Measurements from ENCODE around the gene REV3L. TPM values are rescaled to one million over a fixed set of nuclear protein-coding genes. Genes with fewer than 3 reads are reported as not detected.
A peak's percentile ranks its signal among the peaks of the same experiment; 100 is the strongest.
"Not testable (repeated sequence)": the region's sequence is repeated elsewhere in the genome, so short reads cannot be mapped to it uniquely, and the experiment has no call there.

Gene REV3L
- total RNA-seq, 1 experiment from 2014 or later: 31.9 TPM

- no peak for DNase-seq (ENCODE audit: low read depth)
Measured at GRCh38 chr6:111499269-111499793, 16.3 kb upstream of the REV3L start.

DNA sequence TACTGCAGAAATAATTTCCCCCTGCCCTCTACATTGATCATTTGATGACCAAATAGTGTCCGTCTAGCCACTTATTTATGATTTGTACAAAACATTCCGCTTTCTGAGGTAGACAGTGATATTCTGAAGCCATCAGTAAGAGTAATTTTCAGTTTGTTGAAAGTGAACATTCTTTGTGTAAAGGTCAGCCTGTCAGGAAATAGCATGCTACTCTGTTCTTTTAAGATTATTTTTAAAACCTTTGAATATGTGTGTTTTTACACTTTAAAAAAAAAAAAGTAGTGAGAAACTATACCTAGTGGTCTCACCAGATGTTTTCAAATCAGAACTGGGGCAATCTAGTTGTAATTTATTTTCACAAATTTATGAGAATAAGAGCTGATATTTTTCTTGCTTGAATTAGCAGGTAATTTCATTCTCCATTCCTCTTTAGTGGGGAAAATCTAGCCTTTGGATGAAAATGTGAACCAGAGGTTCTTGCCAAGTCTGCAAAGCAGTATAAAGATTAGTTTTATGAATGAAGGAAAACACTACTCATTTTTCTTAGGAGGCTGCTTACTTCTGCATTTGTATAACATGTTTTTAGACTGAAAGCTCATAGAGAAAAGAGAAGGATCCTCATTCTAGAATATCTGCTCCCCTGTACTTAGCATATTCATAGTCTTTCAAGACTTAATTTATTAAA lies 12.1 kb upstream of the REV3L start:
- no peak for DNase-seq (ENCODE audit: low read depth)

DNA sequence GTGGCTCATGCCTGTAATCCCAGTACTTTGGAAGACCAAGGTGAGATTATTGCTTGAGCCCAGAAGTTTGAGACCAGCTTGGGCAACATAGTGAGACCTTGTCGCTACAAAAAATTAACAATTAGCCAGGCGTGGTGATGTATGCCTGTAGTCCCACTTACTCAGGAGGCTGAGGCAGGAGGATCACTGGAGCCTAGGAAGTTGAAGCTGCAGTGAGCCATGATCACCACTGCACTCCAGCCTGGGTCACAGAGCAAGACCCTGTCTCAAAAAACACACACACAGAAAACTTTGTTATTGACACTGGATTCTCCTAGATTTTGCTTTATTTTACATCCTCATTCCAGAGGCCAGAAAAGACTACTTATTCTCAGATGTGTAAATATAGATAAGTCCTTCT lies 9.5 kb upstream of the REV3L start:
- no peak for DNase-seq (ENCODE audit: low read depth)

DNA sequence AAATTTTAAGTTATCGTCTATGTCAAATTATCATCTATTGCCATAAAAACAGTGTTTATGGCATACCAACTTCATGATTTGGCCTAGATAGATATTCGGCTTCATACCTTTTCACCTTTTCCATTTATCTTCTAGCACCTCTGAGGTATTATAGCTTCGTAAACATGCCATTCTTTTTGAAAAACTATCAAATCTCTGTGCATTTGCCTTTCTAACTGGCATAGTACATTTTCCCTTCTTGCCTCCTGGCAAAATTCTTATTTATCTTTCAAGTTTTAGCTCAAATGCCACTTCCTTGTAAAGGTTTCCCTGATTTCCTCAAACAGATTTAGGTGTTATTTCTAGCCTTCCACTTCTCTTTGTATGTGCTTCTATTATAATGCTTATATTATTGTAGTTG lies 7.0 kb upstream of the REV3L start:
- DNase-seq (ENCODE audit: low read depth): no peak

GRCh38 chr6:111487661-111488060 lies 4.6 kb upstream of the REV3L start:
- peak; percentile 69 for DNase-seq (ENCODE audit: low read depth)

DNA sequence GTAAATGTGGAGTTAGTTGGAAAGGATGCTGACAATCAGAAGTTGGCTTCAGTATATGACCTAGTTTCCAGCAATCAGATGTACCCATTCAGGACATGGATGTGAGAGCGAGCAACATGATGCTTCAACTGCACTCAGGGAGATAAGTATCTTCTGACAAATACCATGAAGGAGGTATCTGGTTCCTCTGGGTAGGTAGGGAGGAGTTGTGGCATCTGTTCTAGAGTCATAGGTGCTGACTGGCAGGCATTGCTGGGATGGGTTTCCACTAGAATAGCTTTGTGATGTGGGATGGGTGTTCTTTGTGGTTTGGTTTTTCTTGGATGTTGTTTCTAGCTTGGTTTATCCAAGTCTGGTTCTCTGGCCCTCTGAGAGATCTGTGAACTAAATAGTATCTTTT lies 3.9 kb upstream of the REV3L start:
- DNase-seq (ENCODE audit: low read depth): peak; percentile 65

DNA sequence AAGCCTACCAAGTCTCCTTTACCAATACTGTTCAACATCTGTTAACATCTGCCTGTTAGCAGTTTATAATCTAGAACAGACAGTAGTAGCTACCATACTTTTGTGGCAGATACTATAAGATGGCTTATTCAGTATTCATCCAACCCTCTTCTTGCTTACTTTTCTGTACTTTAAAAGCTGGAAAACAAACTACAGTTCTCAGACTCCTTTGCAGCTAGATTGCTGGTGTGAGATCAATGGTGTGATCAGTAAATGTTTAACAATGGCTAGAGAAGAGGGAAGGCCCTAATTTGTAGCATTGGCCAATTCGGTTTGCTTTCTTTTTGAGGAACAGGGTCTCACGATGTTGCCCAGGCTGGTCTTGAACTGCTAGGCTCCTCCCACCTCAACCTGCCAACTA lies 3.5 kb upstream of the REV3L start:
- DNase-seq (ENCODE audit: low read depth): no peak

GRCh38 chr6:111485342-111485741 lies 2.3 kb upstream of the REV3L start:
- DNase-seq (ENCODE audit: low read depth): peak; percentile 35

- DNase-seq (ENCODE audit: low read depth): no peak
Measured at GRCh38 chr6:111484633-111484930, 1.6 kb upstream of the REV3L start.

- peak; percentile 97 for DNase-seq (ENCODE audit: low read depth)
Measured at GRCh38 chr6:111483736-111484632, 966 bp upstream of the REV3L start.

GRCh38 chr6:111482188-111482958 lies 645 bp downstream of the REV3L start:
- DNase-seq (ENCODE audit: low read depth): peak; percentile 48

- DNase-seq (ENCODE audit: low read depth): no peak
Measured at GRCh38 chr6:111481836-111482187, 1.2 kb downstream of the REV3L start.

DNA sequence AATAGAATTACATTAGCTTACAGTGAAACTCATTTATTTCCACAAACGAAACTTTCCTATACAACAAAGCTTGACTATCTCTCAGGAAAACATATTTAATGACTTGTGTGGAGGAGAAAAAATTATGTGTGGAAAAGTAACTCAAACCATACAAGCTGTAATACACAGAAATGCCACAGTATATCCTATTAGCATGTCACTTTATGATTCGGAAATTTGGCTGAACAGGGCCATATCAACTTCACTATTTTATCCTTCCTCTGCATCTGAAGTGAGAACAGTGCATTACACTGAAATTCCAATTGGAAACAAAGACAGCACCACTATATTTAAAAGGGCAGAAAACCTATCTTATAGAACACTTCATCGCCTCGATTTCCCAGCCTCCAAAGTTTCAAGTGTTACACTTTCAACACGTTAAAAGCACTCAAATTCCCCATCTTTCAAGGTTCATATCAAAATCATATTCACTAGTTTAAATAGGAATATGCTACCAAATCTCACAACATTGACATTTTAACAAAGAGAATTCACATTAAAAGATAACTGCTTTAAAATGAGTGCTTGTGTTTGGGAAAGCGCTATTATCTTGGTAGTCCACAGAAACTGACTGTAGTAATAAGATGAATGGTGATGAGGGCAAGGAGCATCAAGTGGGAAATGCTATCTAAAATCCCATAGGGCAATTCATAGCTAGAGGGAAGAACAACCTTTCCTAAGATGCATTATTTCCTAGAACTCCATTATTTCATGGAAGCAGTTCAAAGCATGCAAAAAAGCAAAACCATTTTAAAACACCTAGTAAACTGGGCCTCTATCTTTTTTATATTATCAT lies 1.8 kb downstream of the REV3L start:
- DNase-seq (ENCODE audit: low read depth): peak; percentile 35

GRCh38 chr6:111478749-111479148 lies 4.3 kb downstream of the REV3L start:
- peak; percentile 74 for DNase-seq (ENCODE audit: low read depth)

DNA sequence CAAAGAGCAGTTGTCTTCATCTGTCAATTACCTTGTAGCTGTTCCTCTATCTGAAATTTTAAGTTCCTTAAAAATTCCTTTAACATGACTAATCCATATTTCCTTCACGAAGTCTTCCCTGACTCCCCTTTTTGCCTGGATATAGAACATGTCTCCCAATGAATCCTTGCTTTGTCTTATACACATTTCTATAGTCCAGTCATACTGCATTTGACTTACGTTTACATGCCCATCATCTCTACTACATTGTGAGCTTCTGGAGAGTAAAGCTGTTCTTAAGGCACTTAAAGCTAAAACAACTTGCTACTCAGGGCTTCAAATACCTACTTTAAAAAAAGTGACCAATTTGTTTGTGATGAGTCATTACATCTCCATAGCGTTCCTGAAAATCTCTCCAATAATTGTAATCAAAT lies 4.9 kb downstream of the REV3L start:
- peak; percentile 71 for DNase-seq (ENCODE audit: low read depth)

- no peak for DNase-seq (ENCODE audit: low read depth)
Measured at GRCh38 chr6:111477481-111477938, 5.5 kb downstream of the REV3L start.

DNA sequence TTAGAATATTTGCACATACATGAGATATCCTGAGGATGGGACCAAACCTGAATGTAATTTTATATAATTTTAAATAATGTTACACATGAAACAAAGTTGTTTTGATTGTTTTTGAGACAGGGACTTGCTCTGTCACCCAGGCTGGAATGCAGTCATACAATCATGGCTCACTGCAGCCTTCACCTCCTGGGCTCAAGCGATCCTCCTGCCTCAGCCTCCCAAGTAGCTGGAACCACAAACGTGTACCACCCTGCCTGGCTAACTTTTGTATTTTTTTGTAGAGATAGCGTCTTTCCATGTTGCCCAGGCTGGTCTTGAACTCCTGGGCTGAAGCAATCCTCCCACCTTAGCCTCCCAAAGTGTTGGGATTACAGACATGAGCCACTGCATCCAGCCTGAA lies 7.0 kb downstream of the REV3L start:
- not testable (repeated sequence) for DNase-seq (ENCODE audit: low read depth)

- no peak for DNase-seq (ENCODE audit: low read depth)
Measured at GRCh38 chr6:111474771-111475170, 8.2 kb downstream of the REV3L start.

- DNase-seq (ENCODE audit: low read depth): no peak
Measured at GRCh38 chr6:111474106-111474505, 8.9 kb downstream of the REV3L start.

- no peak for DNase-seq (ENCODE audit: low read depth)
Measured at GRCh38 chr6:111472933-111473435, 10.0 kb downstream of the REV3L start.

DNA sequence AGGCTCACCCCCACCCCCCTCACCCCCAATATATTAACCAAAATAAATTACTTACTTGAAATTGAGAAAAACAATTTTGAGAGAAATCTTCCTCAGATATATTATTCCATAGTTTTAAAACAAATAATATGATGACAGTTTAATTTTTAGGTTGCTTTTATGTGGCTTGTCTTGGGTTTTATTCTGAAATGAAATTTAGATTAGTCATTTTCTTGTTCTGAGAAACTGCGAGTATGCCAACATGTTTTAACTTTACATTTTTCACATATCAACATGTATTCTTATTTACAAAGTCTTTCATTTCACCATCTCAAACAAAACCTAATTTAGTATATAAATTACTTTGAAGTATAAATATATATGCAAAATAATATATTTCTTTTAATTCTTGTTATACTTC lies 11.1 kb downstream of the REV3L start:
- DNase-seq (ENCODE audit: low read depth): no peak

All from LHCN-M2 (cell line).